HG03469 (cell line): Measurements from ENCODE around the gene PLA2G15.

Experiments
- ATAC-seq: cut with Tn5 transposase; IDR thresholded peaks from one replicate; pipeline ENCODE4 v1.9.1; 2021; ENCODE audit warnings: mild to moderate bottlenecking, moderate library complexity, moderate number of reproducible peaks; ENCODE audit not compliant: unreplicated experiment

Gene PLA2G15

GRCh38 chr16:68232335-68232734 lies 12.8 kb upstream of the PLA2G15 start:
- ATAC-seq, result no peak

- no peak for ATAC-seq
Measured at GRCh38 chr16:68233085-68233834, 11.9 kb upstream of the PLA2G15 start.

DNA sequence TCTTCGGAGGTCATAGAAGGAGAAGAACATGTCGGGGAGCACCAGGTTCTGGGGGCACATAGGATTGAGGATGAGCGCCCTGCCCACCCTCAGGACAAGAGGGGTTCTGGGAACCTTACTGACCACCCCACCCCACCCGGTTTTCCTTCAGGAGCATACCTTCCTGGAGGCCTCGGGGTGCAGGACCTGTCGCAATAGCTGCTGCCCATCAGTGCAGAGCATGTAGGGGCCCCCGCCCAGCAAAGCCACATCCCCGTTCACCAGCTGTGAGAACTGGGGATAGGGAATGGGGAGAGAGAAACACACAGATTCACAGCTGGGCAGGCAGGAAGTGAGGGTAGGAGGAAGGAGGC lies 11.4 kb upstream of the PLA2G15 start:
- no peak for ATAC-seq

- no peak for ATAC-seq
Measured at GRCh38 chr16:68234188-68235107, 10.7 kb upstream of the PLA2G15 start.

DNA sequence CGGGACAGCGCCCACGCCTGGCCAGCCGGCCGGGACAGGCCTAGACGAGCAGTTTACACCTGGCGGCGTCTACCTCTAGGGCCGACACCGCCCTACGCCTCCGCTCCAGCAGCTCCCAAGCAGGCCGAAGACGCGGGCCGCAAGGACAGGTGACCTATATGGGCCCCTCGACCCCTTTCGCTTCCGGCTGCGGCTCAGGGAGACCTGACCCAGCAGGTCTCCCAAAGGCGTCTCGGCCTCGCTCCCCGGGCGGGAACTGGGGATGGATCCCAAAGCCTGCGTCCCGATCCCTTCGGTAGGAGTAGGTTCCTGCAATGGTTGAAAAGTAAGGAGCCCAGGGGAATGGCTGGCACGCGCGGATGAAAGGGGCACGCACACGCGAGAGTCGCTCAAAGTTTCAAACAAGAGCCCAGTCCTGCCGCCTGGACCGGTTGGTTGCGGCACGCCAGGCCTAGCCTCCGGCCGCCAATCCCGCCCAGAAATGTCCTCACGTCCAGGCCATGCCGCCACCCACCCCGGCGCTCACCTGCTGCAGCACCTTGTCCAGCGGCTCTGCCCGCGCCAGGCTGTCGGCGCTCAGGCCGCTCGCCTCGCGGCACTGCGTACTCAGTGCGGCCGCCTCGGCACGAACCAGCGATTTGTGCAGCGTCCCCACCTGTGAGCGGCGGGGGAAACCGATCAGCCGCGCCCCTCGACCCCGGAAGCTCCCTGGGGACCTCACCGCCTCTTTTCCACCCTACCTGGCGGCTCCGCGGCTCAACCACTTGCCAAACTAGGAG lies 9.9 kb upstream of the PLA2G15 start:
- ATAC-seq, result no peak

DNA sequence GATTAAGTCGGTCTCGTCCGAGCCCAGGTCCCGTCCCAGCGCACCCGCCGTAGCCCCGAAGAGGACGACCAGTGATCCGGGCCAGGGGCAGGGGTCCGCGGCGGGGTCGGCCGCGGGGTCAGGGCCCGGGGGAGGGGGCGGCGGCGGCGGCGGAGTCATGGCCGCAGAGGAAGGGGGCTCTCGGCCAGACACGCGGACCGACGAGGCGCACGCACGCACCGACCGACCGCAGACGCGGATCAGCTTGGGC lies 9.4 kb upstream of the PLA2G15 start, which contains the start of gene ESRP2:
Gene ESRP2 (minus strand): TSS at position 241 of the 250 bp plus-strand sequence. CDS start 82 bp downstream, at position 159.
- ATAC-seq, result no peak

GRCh38 chr16:68236137-68236825 lies 8.9 kb upstream of the PLA2G15 start:
- ATAC-seq, result no peak

DNA sequence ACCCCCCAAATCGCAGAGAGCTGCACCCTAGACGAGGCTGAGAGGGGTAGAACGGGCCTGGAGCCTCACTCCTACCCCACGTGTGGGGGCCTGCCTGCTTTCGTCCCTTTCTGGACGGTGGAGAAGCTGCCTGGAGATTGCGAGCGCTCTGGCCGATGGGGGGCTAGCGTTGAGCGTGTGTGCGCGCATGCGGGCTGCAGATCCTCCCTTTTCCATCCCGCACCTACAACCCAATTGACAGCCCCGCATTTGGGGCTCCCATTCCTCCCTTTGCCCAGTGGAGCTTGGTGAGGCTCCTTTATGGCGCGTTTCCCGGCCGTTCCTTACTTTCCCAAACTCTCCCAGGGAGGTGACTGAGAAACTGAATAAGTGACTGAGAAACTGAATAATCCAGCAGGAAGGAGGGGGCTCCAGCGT lies 8.3 kb upstream of the PLA2G15 start:
- ATAC-seq, result no peak

- ATAC-seq, result peak; percentile 66
Measured at GRCh38 chr16:68237243-68238028, 7.7 kb upstream of the PLA2G15 start.

GRCh38 chr16:68238029-68238345 lies 7.2 kb upstream of the PLA2G15 start:
- no peak for ATAC-seq

GRCh38 chr16:68242085-68242484 lies 3.1 kb upstream of the PLA2G15 start:
- no peak for ATAC-seq

GRCh38 chr16:68242926-68243858 lies 2.0 kb upstream of the PLA2G15 start:
- ATAC-seq, result no peak

- ATAC-seq, result no peak
Measured at GRCh38 chr16:68244481-68244902, 681 bp upstream of the PLA2G15 start.

DNA sequence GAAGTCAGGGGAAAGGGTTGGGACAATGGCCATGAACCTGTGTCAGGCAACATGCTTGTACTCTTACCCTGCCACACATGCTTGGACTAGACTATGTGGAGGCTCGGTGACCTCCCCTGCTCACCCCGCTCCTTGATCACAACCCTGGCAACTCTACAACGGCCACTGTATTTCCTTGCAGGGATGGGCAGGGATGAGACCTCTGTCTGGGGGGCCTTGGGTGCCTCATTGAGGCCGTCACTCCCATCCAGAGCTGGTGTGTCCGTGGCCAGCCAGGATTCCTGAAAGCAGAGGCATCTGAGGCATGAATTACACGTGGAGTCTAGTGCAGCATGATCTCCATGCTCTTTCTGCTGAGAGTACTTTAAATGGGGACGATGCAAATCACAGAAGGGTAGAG lies 948 bp downstream of the PLA2G15 start:
- no peak for ATAC-seq

DNA sequence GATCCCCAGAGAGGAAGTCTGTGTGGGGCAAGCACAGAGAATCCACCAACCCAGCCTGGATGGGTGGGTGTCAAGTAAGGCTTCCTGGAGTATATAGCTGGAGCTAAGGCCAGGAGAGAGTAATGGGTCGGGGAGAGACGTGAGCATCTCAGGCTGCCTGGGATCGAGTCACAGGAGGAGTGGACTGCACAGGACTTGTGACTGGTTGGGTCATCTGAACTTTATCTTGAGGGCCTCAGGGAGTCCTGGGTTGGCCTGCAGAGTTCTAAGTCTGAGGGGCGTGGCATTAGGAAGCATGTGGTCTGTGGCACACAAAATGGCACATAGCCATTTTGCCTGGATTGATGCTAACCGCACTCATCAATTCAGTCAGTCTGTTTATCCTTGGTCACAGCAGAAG lies 1.5 kb downstream of the PLA2G15 start:
- no peak for ATAC-seq

DNA sequence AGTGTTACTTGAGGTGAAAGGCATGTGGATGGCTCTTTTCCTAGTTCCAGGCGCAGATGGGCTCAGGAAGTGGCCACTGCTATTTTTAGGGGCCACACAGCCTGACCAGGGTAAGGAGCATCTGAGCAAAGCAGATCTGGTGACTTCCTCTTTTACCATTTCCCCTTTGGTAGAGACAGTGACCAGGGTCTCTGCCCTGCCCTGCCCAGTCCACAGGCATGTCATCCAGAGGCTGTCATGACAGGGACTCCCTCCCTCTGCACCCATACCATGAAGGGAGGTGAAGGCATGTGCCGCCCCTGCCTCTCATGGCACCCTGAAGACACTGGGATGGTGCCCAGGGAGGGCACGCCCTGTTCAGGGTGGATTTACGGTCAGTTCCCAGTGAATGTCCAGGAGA lies 2.2 kb downstream of the PLA2G15 start:
- ATAC-seq, result no peak

- no peak for ATAC-seq
Measured at GRCh38 chr16:68247932-68248331, 2.8 kb downstream of the PLA2G15 start.

DNA sequence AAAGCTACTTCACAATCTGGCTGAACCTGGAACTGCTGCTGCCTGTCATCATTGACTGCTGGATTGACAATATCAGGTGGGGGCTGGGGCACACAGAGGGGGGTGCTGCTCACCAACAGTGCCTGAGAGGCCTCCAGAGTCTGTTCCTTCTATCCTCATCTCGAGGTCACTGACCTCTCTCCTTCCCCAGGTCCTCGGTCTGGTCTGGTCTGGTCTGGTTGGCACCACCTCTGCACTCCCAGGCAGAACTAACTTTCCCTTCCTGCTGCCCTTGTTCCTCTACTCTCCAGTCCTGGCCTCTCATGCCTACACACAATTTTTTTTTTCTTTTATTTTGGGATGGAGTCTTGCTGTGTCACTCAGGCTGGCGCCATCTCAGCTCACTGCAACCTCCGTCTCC lies 4.2 kb downstream of the PLA2G15 start:
- no peak for ATAC-seq

DNA sequence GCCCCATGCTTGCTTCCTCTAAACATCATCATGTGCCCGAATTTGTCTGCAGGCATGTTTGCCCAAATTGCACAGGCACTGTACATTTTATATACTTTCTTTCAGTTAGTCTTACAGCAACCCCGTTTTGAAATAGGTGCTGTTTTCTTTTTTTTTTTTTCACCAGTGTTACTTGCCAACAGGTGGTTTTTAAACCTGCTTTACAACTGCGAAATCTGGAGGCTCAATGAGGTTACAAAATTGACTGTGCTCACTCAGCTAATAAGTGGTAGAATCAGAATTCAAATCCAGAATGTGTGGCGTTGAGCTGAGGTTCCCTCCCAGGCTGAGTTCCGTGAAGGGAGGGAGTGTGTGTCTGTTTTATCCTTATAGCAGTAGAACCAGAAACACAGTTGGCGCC lies 5.8 kb downstream of the PLA2G15 start:
- no peak for ATAC-seq
